Gastroesophageal sphincter (tissue), 4 donors: ENCODE results near the gene ABL1. TPM values are rescaled to one million over a fixed set of nuclear protein-coding genes. Genes with fewer than 3 reads are reported as not detected.

Source experiments
- ATAC-seq: fragments of 150-250 bp; one replicate; pipeline ENCODE4 v1.9.1; 2016; ENCODE audit warnings: mild to moderate bottlenecking, moderate library complexity
- H3K27ac ChIP-seq, 4 donors: fragments of 200-600 bp; sonication (generic) in 3 of 4; 1 replicate in 3 of 4; 2 replicates in 1 of 4; pipeline ENCODE4 v1.5.1; 2016 to 2019
- H3K27me3 ChIP-seq: fragments of 200-600 bp; sonication (generic); one replicate; pipeline ENCODE4 v1.5.1; 2019
- H3K36me3 ChIP-seq, 2 donors: fragments of 200-600 bp; sonication (generic); one replicate each; pipeline ENCODE4 v1.5.1; 2019; ENCODE audit warnings: control low read depth in 1 of 2
- H3K4me1 ChIP-seq, 3 donors: fragments of 200-600 bp; sonication (generic); 1 replicate in 2 of 3; 2 replicates in 1 of 3; pipeline ENCODE4 v1.5.1; 2016 to 2019; ENCODE audit warnings: control low read depth in 2 of 3
- H3K4me3 ChIP-seq, 2 donors: fragments of 200-600 bp; sonication (generic); one replicate each; pipeline ENCODE4 v1.5.1; 2019; ENCODE audit warnings: mild to moderate bottlenecking in 1 of 2, moderate library complexity in 1 of 2
- H3K9me3 ChIP-seq, 3 donors: fragments of 200-600 bp; sonication (generic); one replicate each; pipeline ENCODE4 v1.5.1; 2017 to 2019; ENCODE audit warnings: control low read depth in 2 of 3
- CTCF ChIP-seq, 4 experiments: fragments of 200-600 bp in 2 of 4; fragments of 450-650 bp in 2 of 4; sonication (generic) in 1 of 4; IDR thresholded peaks; one replicate each; pipeline ENCODE4 v1.5.1; 2017 to 2019; ENCODE audit warnings: antibody characterized with exemption in 4 of 4, mild to moderate bottlenecking in 2 of 4, moderate library complexity in 2 of 4
- EP300 ChIP-seq: sonication (generic); formaldehyde crosslinking; IDR thresholded peaks from one replicate; pipeline ENCODE4 v1.6.1; 2017; ENCODE audit warnings: antibody characterized with exemption, mild to moderate bottlenecking
- POLR2A ChIP-seq, 2 donors: fragments of 450-650 bp; IDR thresholded peaks; one replicate each; pipeline ENCODE4 v1.6.1; 2017; ENCODE audit warnings: antibody characterized with exemption in 2 of 2, mild to moderate bottlenecking in 2 of 2, moderate library complexity in 1 of 2
- POLR2AphosphoS5 ChIP-seq: sonication (generic); formaldehyde crosslinking; IDR thresholded peaks from one replicate; pipeline ENCODE4 v1.6.1; 2017; ENCODE audit warnings: antibody characterized with exemption
- WGBS, 2 donors: methylation state at CpG; one replicate each; pipeline ENCODE4 v1.1.5; 2018; ENCODE audit warnings: low coverage in 1 of 2; 5-methylcytosine and 5-hydroxymethylcytosine counted together
- total RNA-seq, 4 donors: library from RNA; depleted of rRNA; stranded (reverse); fragments of >200 nt; gene quantifications; one replicate each; pipeline ENCODE4 v1.1.0, GENCODE V29; 2016

ABL1 gene
- total RNA-seq, 4 donors from 2014 or later = 81.4 to 147 (median 125) TPM

GRCh38 chr9:130805510-130806326, 29.3 kb upstream of the ABL1 start:
- Histone ChIP-seq H3K4me1 (peaks cover 0 to 28% (median 5%) of the 10 kb centered on the region in 3 donors), H3K27me3 (no peaks in the 10 kb centered on the region), H3K36me3 (no peaks in the 10 kb centered on the region), H3K9me3 (peaks cover 0 to 3% (median 0%) of the 10 kb centered on the region in 3 donors), H3K4me3 (no peak overlapping the region), H3K27ac (no peak overlapping the region)
- ATAC-seq = no peak
- WGBS, 2 donors = 47 to 50% methylated on average over 1 of the region's 1 CpG
- TF ChIP-seq POLR2A (IDR thresholded peaks at IDR 0.05) (no peak), EP300 (no peak), CTCF (IDR thresholded peaks at IDR 0.05) (no peak), POLR2AphosphoS5 (no peak)

GRCh38 chr9:130806327-130806716, 28.7 kb upstream of the ABL1 start:
- 94 to 100% methylated on average over 1 of the region's 1 CpG for WGBS, 2 donors
- TF ChIP-seq CTCF (IDR thresholded peaks at IDR 0.05) (no peak), POLR2AphosphoS5 (no peak), POLR2A (IDR thresholded peaks at IDR 0.05) (no peak), EP300 (no peak)
- no peak for ATAC-seq
- H3K36me3 ChIP-seq = no peaks in the 10 kb centered on the region
- no peak overlapping the region for H3K27ac ChIP-seq
- no peak overlapping the region for H3K4me3 ChIP-seq
- H3K9me3 ChIP-seq = peaks cover 0 to 5% (median 0%) of the 10 kb centered on the region in 3 donors
- peaks cover 0 to 28% (median 5%) of the 10 kb centered on the region in 3 donors for H3K4me1 ChIP-seq
- no peaks in the 10 kb centered on the region for H3K27me3 ChIP-seq

- H3K9me3 ChIP-seq = peaks cover 0 to 5% (median 0%) of the 10 kb centered on the region in 3 donors
- no peak overlapping the region for H3K4me3 ChIP-seq
- TF ChIP-seq POLR2A (IDR thresholded peaks at IDR 0.05) (no peak), POLR2AphosphoS5 (no peak), CTCF (IDR thresholded peaks at IDR 0.05) (no peak), EP300 (no peak)
- H3K4me1 ChIP-seq = peaks cover 0 to 25% (median 9%) of the 10 kb centered on the region in 3 donors
- no peaks in the 10 kb centered on the region for H3K36me3 ChIP-seq
- H3K27me3 ChIP-seq = no peaks in the 10 kb centered on the region
- ATAC-seq = no peak
- no peak overlapping the region for H3K27ac ChIP-seq
Observed at GRCh38 chr9:130810609-130811136, 24.4 kb upstream of the ABL1 start.

- peaks cover 0 to 5% (median 0%) of the 10 kb centered on the region in 3 donors for H3K9me3 ChIP-seq
- TF ChIP-seq POLR2AphosphoS5 = no peak
- TF ChIP-seq EP300 = no peak
- TF ChIP-seq POLR2A (IDR thresholded peaks at IDR 0.05) = no peak
- no peak for TF ChIP-seq CTCF (IDR thresholded peaks at IDR 0.05)
- H3K4me3 ChIP-seq = no peak overlapping the region
- H3K27me3 ChIP-seq = no peaks in the 10 kb centered on the region
- peak; percentile 34 for ATAC-seq
- peak overlapping the region in 3 of 4 donors; percentile 13 to 68 (median 63) for H3K27ac ChIP-seq
- H3K4me1 ChIP-seq = peaks cover 0 to 22% (median 6%) of the 10 kb centered on the region in 3 donors
- no peaks in the 10 kb centered on the region for H3K36me3 ChIP-seq
- 46 to 52% methylated on average over 6 to 9 of the region's 9 CpGs for WGBS, 2 donors
Observed at GRCh38 chr9:130815242-130815808, 19.7 kb upstream of the ABL1 start.
